Endodermal cell (in vitro differentiated cells): ENCODE measurements around the gene LRRC74B. TPM values are rescaled to one million over a fixed set of nuclear protein-coding genes. Genes with fewer than 3 reads are reported as not detected.

Experiments used
- DNase-seq: peaks from one replicate; pipeline ENCODE4 v3.0.0-alpha.2; 2017
- H3K27ac ChIP-seq: 2 replicates; pipeline ENCODE4 v1.5.1; 2013; ENCODE audit warnings: mild to moderate bottlenecking, low read depth, low read length, moderate library complexity
- H3K27me3 ChIP-seq: 2 replicates; pipeline ENCODE4 v1.6.1; 2013; ENCODE audit warnings: mild to moderate bottlenecking, low read length, moderate library complexity; ENCODE audit not compliant: insufficient read depth, control insufficient read depth, poor library complexity, severe bottlenecking
- H3K36me3 ChIP-seq: 2 replicates; pipeline ENCODE4 v1.7.0; 2013; ENCODE audit warnings: mild to moderate bottlenecking, low read length, moderate library complexity; ENCODE audit not compliant: control insufficient read depth, insufficient read depth
- H3K4me1 ChIP-seq: one replicate; pipeline ENCODE4 v1.7.0; 2013; ENCODE audit warnings: low read length; ENCODE audit not compliant: control insufficient read depth, insufficient read depth
- H3K4me3 ChIP-seq: 2 replicates; pipeline ENCODE4 v1.5.1; 2013; ENCODE audit warnings: mild to moderate bottlenecking, low read length, moderate library complexity
- H3K9ac ChIP-seq: 2 replicates; pipeline ENCODE4 v1.6.1; 2013; ENCODE audit warnings: mild to moderate bottlenecking, low read length, moderate library complexity; ENCODE audit not compliant: poor library complexity, severe bottlenecking; ENCODE audit errors: extremely low read depth
- H3K9me3 ChIP-seq: 2 replicates; pipeline ENCODE4 v1.6.1; 2013; ENCODE audit warnings: mild to moderate bottlenecking, low read length, moderate library complexity; ENCODE audit not compliant: control insufficient read depth
- H3K27ac Mint-ChIP-seq: 2 replicates; pipeline ENCODE4 v1.8.0; 2020; ENCODE audit warnings: mixed read lengths
- H3K27me3 Mint-ChIP-seq: 2 replicates; pipeline ENCODE4 v1.8.0; 2021; ENCODE audit warnings: mild to moderate bottlenecking, mixed read lengths; ENCODE audit not compliant: insufficient read depth
- H3K36me3 Mint-ChIP-seq: 2 replicates; pipeline ENCODE4 v1.8.0; 2020; ENCODE audit warnings: low read depth, mixed read lengths
- H3K4me1 Mint-ChIP-seq: 2 replicates; pipeline ENCODE4 v1.8.0; 2020; ENCODE audit warnings: mixed read lengths
- H3K4me3 Mint-ChIP-seq: 2 replicates; pipeline ENCODE4 v1.8.0; 2020; ENCODE audit warnings: mild to moderate bottlenecking, moderate library complexity, mixed read lengths
- H3K9me3 Mint-ChIP-seq: 2 replicates; pipeline ENCODE4 v1.8.0; 2020; ENCODE audit warnings: mild to moderate bottlenecking, mixed read lengths
- CTCF ChIP-seq: fragments of 200-600 bp; sonication (generic); conservative IDR thresholded peaks from 2 replicates; pipeline ENCODE4 v1.5.0; 2021; ENCODE audit warnings: antibody characterized with exemption, mild to moderate bottlenecking
- WGBS, 2 experiments: methylation state at CpG; one replicate each; pipeline versions ENCODE4 v1.1.5 to v1.1.7; 2013; ENCODE audit warnings: missing lambda C conversion rate in 2 of 2, mixed read lengths in 1 of 2; ENCODE audit not compliant: insufficient coverage in 1 of 2, insufficient read length in 1 of 2; 5-methylcytosine and 5-hydroxymethylcytosine counted together
- total RNA-seq, 2 donors: library from RNA; stranded (reverse); fragmentation: NEBNext Ultra II Directional in 1 of 2; extraction: Animal tissue kit (Norgen Biotek cat#: 25700) in 1 of 2; gene quantifications; 2 replicates in 1 of 2; 3 replicates in 1 of 2; pipeline ENCODE4 v1.2.1, GENCODE V29; 2021

The LRRC74B gene
- total RNA-seq, 2 donors from 2014 or later: not detected

- H3K4me1 ChIP-seq: no peaks in the 10 kb centered on the region
- no peaks in the 10 kb centered on the region for H3K36me3 Mint-ChIP-seq
- no peak for DNase-seq
- no peak overlapping the region for H3K27ac Mint-ChIP-seq
- H3K4me1 Mint-ChIP-seq: peaks cover 5% of the 10 kb centered on the region
- H3K27ac ChIP-seq: no peak overlapping the region
- WGBS, 2 experiments: 93 to 95% methylated on average over 9 to 14 of the region's 14 CpGs
- TF ChIP-seq CTCF: no peak
- peaks cover 8% of the 10 kb centered on the region for H3K27me3 Mint-ChIP-seq
- no peaks in the 10 kb centered on the region for H3K36me3 ChIP-seq
- H3K9me3 Mint-ChIP-seq: peaks cover 14% of the 10 kb centered on the region
- H3K4me3 Mint-ChIP-seq: no peak overlapping the region
- no peak overlapping the region for H3K9ac ChIP-seq
- H3K4me3 ChIP-seq: no peak overlapping the region
- no peaks in the 10 kb centered on the region for H3K9me3 ChIP-seq
- no peaks in the 10 kb centered on the region for H3K27me3 ChIP-seq
These were observed 29.9 kb downstream of the LRRC74B start for GRCh38 chr22:21075516-21076138.

GRCh38 chr22:21076912-21077625 lies 31.3 kb downstream of the LRRC74B start:
- peaks cover 7% of the 10 kb centered on the region for H3K27me3 Mint-ChIP-seq

GRCh38 chr22:21077884-21078508 lies 32.2 kb downstream of the LRRC74B start:
- WGBS, 2 experiments: 84 to 91% methylated on average over 5 to 16 of the region's 16 CpGs
- no peaks in the 10 kb centered on the region for H3K4me1 ChIP-seq
- H3K9ac ChIP-seq: no peak overlapping the region
- Mint-ChIP-seq H3K9me3 (peaks cover 3% of the 10 kb centered on the region), H3K4me1 (peaks cover 5% of the 10 kb centered on the region), H3K27me3 (peaks cover 4% of the 10 kb centered on the region), H3K36me3 (no peaks in the 10 kb centered on the region), H3K27ac (no peak overlapping the region), H3K4me3 (no peak overlapping the region)
- no peak for TF ChIP-seq CTCF
- no peaks in the 10 kb centered on the region for H3K36me3 ChIP-seq
- H3K9me3 ChIP-seq: no peaks in the 10 kb centered on the region
- no peak overlapping the region for H3K4me3 ChIP-seq
- DNase-seq: no peak
- H3K27ac ChIP-seq: no peak overlapping the region
- no peaks in the 10 kb centered on the region for H3K27me3 ChIP-seq

More at GRCh38 chr22:21076912-21077625, 31.3 kb downstream of the LRRC74B start:
- 85 to 92% methylated on average over 4 to 21 of the region's 21 CpGs for WGBS, 2 experiments
- Mint-ChIP-seq H3K4me1 (peaks cover 5% of the 10 kb centered on the region), H3K9me3 (peaks cover 7% of the 10 kb centered on the region), H3K4me3 (no peak overlapping the region), H3K27ac (no peak overlapping the region), H3K36me3 (no peaks in the 10 kb centered on the region)
- Histone ChIP-seq H3K27ac (no peak overlapping the region), H3K9me3 (no peaks in the 10 kb centered on the region), H3K36me3 (no peaks in the 10 kb centered on the region), H3K9ac (no peak overlapping the region), H3K4me1 (no peaks in the 10 kb centered on the region), H3K27me3 (no peaks in the 10 kb centered on the region), H3K4me3 (no peak overlapping the region)
- DNase-seq: no peak
- TF ChIP-seq CTCF: no peak
